GM18517 (cell line): ENCODE results near the gene HBM.
"Not testable (repeated sequence)": the region's sequence is repeated elsewhere in the genome, so short reads cannot be mapped to it uniquely, and the experiment has no call there.

Experiments used
- ATAC-seq: cut with Tn5 transposase; IDR thresholded peaks from one replicate; pipeline ENCODE4 v1.9.1; 2021; ENCODE audit warnings: mild to moderate bottlenecking, moderate library complexity; ENCODE audit not compliant: unreplicated experiment

The HBM gene

GRCh38 chr16:167122-167690 lies 1.4 kb downstream of the HBM start:
- no peak for ATAC-seq

GRCh38 chr16:168424-168823 lies 2.6 kb downstream of the HBM start:
- no peak for ATAC-seq

- ATAC-seq, result no peak
Observed at GRCh38 chr16:169014-169413, 3.2 kb downstream of the HBM start.

GRCh38 chr16:170088-170507 lies 4.3 kb downstream of the HBM start:
- not testable (repeated sequence) for ATAC-seq

GRCh38 chr16:170788-171187 lies 5.0 kb downstream of the HBM start:
- no peak for ATAC-seq

- ATAC-seq, result not testable (repeated sequence)
Observed at GRCh38 chr16:172374-172941, 6.7 kb downstream of the HBM start, which contains the start of gene HBA2. TSS of gene HBA2 (plus strand) at chr16:172876. CDS start at chr16:172913, 37 bp downstream.

DNA sequence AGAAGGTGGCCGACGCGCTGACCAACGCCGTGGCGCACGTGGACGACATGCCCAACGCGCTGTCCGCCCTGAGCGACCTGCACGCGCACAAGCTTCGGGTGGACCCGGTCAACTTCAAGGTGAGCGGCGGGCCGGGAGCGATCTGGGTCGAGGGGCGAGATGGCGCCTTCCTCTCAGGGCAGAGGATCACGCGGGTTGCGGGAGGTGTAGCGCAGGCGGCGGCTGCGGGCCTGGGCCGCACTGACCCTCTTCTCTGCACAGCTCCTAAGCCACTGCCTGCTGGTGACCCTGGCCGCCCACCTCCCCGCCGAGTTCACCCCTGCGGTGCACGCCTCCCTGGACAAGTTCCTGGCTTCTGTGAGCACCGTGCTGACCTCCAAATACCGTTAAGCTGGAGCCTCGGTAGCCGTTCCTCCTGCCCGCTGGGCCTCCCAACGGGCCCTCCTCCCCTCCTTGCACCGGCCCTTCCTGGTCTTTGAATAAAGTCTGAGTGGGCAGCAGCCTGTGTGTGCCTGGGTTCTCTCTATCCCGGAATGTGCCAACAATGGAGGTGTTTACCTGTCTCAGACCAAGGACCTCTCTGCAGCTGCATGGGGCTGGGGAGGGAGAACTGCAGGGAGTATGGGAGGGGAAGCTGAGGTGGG lies 7.6 kb downstream of the HBM start:
- ATAC-seq, result not testable (repeated sequence)

GRCh38 chr16:173928-174769 lies 8.4 kb downstream of the HBM start:
- not testable (repeated sequence) for ATAC-seq

DNA sequence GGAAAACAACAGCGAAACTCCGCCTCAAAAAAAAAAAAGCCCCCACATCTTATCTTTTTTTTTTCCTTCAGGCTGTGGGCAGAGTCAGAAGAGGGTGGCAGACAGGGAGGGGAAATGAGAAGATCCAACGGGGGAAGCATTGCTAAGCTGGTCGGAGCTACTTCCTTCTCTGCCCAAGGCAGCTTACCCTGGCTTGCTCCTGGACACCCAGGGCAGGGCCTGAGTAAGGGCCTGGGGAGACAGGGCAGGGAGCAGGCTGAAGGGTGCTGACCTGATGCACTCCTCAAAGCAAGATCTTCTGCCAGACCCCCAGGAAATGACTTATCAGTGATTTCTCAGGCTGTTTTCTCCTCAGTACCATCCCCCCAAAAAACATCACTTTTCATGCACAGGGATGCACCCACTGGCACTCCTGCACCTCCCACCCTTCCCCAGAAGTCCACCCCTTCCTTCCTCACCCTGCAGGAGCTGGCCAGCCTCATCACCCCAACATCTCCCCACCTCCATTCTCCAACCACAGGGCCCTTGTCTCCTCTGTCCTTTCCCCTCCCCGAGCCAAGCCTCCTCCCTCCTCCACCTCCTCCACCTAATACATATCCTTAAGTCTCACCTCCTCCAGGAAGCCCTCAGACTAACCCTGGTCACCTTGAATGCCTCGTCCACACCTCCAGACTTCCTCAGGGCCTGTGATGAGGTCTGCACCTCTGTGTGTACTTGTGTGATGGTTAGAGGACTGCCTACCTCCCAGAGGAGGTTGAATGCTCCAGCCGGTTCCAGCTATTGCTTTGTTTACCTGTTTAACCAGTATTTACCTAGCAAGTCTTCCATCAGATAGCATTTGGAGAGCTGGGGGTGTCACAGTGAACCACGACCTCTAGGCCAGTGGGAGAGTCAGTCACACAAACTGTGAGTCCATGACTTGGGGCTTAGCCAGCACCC lies 9.5 kb downstream of the HBM start:
- ATAC-seq, result no peak

DNA sequence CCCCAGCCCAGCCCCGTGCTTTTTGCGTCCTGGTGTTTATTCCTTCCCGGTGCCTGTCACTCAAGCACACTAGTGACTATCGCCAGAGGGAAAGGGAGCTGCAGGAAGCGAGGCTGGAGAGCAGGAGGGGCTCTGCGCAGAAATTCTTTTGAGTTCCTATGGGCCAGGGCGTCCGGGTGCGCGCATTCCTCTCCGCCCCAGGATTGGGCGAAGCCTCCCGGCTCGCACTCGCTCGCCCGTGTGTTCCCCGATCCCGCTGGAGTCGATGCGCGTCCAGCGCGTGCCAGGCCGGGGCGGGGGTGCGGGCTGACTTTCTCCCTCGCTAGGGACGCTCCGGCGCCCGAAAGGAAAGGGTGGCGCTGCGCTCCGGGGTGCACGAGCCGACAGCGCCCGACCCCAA lies 10.2 kb downstream of the HBM start:
- not testable (repeated sequence) for ATAC-seq

DNA sequence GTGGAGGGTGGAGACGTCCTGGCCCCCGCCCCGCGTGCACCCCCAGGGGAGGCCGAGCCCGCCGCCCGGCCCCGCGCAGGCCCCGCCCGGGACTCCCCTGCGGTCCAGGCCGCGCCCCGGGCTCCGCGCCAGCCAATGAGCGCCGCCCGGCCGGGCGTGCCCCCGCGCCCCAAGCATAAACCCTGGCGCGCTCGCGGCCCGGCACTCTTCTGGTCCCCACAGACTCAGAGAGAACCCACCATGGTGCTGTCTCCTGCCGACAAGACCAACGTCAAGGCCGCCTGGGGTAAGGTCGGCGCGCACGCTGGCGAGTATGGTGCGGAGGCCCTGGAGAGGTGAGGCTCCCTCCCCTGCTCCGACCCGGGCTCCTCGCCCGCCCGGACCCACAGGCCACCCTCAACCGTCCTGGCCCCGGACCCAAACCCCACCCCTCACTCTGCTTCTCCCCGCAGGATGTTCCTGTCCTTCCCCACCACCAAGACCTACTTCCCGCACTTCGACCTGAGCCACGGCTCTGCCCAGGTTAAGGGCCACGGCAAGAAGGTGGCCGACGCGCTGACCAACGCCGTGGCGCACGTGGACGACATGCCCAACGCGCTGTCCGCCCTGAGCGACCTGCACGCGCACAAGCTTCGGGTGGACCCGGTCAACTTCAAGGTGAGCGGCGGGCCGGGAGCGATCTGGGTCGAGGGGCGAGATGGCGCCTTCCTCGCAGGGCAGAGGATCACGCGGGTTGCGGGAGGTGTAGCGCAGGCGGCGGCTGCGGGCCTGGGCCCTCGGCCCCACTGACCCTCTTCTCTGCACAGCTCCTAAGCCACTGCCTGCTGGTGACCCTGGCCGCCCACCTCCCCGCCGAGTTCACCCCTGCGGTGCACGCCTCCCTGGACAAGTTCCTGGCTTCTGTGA lies 11.0 kb downstream of the HBM start, which contains the start of gene HBA1:
TSS of gene HBA1 (plus strand) at position 204 of the 906 bp plus-strand sequence. CDS start at position 241, 37 bp downstream.
- not testable (repeated sequence) for ATAC-seq

- ATAC-seq, result no peak
Observed at GRCh38 chr16:177394-177822, 11.6 kb downstream of the HBM start.

DNA sequence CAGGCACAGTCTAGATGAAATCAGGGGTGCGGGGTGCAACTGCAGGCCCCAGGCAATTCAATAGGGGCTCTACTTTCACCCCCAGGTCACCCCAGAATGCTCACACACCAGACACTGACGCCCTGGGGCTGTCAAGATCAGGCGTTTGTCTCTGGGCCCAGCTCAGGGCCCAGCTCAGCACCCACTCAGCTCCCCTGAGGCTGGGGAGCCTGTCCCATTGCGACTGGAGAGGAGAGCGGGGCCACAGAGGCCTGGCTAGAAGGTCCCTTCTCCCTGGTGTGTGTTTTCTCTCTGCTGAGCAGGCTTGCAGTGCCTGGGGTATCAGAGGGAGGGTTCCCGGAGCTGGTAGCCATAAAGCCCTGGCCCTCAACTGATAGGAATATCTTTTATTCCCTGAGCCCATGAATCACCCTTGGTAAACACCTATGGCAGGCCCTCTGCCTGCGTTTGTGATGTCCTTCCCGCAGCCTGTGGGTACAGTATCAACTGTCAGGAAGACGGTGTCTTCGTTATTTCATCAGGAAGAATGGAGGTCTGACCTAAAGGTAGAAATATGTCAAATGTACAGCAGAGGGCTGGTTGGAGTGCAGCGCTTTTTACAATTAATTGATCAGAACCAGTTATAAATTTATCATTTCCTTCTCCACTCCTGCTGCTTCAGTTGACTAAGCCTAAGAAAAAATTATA lies 12.3 kb downstream of the HBM start:
- no peak for ATAC-seq

GRCh38 chr16:178668-179015 lies 12.9 kb downstream of the HBM start:
- no peak for ATAC-seq

DNA sequence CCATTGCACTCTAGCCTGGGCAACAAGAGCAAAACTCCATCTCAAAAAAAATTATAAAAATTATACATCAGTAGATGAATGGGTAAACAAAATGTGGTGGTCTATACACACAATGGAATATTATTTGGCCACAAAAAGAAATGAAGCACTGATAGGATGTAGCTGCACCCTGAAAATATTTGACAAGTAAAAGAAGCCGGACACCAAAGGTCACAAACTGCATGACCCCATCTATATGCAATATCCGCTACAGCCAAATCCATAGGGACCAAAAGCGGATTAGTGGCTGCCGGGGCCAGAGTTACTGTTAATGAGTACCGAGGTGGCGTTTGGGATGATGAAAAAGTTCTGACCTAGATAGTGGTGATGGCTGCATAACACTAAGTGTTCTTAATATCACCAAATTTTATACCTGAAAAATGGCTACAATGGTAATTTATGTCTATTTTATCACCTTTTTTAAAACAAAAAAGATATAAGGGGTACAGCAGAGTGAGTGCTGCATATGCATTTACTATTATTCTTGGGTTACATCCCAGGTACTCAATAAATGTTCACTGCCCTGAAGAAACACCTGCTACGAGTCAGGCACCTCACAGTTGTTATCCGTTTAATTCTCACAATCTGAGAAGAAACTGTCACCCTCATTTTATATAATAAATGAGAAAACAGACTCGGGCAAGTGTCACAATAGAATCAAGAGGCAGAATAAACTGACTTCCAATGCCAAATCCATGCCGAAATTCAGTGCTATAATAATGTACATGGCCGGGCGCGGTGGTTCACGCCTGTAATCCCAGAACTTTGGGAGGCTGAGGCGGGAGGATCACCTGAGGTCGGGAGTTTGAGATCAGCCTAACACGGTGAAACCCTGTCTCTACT lies 13.7 kb downstream of the HBM start:
- ATAC-seq, result no peak

DNA sequence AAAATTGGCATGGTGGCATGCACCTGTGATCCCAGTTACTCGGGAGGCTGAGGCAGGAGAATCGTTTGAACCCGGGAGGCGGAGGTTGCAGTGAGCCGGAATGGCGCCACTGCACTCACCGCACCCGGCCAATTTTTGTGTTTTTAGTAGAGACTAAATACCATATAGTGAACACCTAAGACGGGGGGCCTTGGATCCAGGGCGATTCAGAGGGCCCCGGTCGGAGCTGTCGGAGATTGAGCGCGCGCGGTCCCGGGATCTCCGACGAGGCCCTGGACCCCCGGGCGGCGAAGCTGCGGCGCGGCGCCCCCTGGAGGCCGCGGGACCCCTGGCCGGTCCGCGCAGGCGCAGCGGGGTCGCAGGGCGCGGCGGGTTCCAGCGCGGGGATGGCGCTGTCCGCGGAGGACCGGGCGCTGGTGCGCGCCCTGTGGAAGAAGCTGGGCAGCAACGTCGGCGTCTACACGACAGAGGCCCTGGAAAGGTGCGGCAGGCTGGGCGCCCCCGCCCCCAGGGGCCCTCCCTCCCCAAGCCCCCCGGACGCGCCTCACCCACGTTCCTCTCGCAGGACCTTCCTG lies 14.4 kb downstream of the HBM start, which contains the start of gene HBQ1:
TSS of gene HBQ1 (plus strand) at position 359 of the 575 bp plus-strand sequence. CDS start at position 387, 28 bp downstream.
- ATAC-seq, result no peak
